ENCODE results near the gene SP110. TPM values are rescaled to one million over a fixed set of nuclear protein-coding genes. Genes with fewer than 3 reads are reported as not detected.

The SP110 gene
- polyA plus RNA-seq, 5 donors: 27.6 to 44.7 (median 37.1) TPM

GRCh38 chr2:230172852-230173251 is 46.9 kb downstream of the SP110 start:
- no peak for DNase-seq

DNA sequence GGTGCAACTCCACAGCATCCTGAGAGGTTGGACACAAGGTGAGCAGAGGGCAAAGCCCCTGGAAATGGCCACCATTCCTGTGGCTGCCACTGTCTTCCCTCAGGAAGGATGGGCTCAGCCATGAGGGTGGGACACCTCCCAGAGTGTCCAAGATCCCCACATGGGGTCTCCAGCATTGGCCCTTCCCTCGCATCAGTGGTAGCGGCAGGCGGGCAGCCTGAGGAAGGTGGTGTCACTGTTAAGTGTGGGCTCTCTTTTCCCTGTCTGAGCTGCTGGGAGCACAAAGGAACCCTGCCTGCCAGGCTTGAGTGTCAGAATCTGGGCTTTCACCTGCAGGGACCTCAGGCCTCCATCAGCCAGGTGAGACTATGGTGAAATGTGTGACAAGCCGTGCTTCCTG is 47.6 kb downstream of the SP110 start:
- DNase-seq: no peak

- no peak for DNase-seq
Measured at GRCh38 chr2:230170532-230170931, 49.3 kb downstream of the SP110 start.

DNA sequence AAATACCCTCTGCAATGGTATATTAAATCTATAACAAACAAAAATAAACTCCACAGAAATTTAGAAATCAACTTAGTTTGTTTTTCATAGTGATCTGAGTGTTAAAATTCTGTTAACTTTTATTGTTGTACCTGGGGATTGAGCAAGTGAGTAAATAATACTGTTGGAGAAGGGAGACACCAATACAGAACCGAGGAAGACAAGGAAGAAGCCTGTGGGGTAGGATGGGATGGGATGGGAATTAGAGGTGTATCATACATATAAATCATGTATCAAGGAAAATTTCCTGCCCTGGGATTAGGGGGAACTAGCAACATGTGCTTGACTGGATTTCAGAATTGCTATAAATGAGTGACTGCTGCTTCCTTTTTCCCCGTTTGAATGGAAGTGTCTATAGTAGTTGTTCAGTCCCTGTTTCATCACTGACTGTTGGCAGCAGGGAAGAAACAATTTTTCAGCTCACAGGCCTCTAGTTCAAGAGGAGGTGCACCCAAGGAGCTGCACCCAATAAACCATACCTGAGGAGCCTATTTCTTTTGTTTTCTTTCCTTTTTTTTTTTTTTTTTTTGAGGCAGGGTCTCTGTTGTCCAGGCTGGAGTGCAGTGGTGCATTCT is 53.1 kb downstream of the SP110 start:
- DNase-seq: no peak

GRCh38 chr2:230164139-230164538 is 55.6 kb downstream of the SP110 start:
- DNase-seq: no peak

GRCh38 chr2:230162981-230163380 is 56.8 kb downstream of the SP110 start:
- DNase-seq: no peak

- DNase-seq: no peak
Measured at GRCh38 chr2:230161184-230161583, 58.6 kb downstream of the SP110 start.

DNA sequence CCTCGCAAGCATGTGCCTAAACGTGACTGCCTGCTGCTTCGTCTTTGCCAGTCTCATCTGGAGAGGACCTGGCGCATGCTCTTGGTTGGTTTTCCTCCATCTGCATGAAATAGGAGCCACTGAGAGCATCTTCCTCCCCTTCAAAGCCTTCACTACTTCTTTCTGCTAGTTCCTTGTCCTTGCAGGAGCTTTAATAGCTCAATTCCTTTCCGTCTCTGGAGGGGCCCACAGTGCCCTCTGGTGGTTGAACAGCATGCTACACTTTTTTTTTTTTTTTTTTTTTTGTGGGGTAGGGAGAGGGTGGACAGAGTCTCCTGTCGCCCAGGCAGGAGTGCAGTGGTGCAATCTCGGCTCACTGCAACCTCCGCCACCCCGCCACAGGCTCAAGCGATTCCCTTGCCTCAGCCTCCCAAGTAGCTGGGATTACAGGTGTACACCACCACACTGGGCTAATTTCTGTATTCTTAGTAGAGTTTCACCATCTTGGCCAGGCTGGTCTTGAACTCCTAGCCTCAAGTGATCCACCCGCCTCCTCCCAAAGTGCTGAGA is 59.6 kb downstream of the SP110 start:
- DNase-seq: peak; percentile 14 to 39

- DNase-seq: no peak
Measured at GRCh38 chr2:230158468-230158867, 61.3 kb downstream of the SP110 start.

GRCh38 chr2:230156782-230157699 is 62.7 kb downstream of the SP110 start:
- DNase-seq: no peak

GRCh38 chr2:230155359-230155758 is 64.4 kb downstream of the SP110 start:
- DNase-seq: no peak

DNA sequence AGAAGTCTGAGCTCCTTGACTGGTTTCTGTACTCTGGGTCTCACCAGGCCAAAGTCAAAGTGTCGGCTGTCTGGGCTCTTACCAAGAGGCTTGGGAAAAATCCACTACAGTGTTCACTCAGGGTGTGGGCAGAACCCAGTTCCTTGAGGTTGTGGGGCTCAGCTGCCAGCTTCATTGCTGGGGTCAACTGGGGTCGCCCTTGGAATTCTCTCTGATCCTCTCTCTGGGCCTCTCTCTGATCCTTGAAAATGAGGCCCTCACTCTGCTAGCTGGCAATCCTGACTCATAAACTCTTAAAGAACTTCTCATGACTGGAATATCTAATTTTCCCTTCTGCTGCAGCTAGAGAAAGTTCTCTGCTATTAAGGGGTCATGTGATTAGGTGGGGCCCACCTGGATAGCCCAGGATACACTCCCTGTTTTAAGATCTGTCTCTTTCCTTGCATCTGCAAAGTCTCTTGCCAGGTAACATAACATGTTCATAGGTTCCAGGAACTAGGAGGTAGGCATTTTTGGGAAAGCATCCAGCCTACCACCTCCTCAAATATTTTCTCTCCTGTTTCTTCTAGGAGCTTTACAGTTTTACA is 66.3 kb downstream of the SP110 start:
- no peak for DNase-seq

DNA sequence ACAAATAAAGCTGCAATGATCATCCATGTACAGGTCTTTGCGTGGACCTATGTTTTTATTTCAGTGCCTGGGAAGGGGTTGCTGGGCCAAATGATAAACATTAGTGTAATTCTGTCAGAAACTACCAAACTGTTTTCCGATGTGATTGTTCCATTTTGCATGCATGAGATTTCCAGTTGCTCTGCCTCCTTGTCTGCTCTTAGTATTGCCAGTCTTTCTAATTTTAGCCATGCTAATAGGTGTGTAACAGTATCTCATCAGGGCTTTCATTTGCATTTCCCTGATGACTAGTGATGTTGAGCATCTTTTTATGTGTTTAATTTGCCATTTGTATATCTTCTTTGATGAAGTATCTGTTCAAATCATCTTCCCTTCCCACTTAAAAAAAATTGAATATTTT is 67.5 kb downstream of the SP110 start:
- no peak for DNase-seq

- DNase-seq: no peak
Measured at GRCh38 chr2:230144355-230144754, 75.4 kb downstream of the SP110 start.

- no peak for DNase-seq
Measured at GRCh38 chr2:230140667-230141066, 79.1 kb downstream of the SP110 start.

GRCh38 chr2:230137902-230138539 is 81.8 kb downstream of the SP110 start:
- no peak for DNase-seq

- DNase-seq: no peak
Measured at GRCh38 chr2:230135130-230135525, 84.7 kb downstream of the SP110 start.

DNA sequence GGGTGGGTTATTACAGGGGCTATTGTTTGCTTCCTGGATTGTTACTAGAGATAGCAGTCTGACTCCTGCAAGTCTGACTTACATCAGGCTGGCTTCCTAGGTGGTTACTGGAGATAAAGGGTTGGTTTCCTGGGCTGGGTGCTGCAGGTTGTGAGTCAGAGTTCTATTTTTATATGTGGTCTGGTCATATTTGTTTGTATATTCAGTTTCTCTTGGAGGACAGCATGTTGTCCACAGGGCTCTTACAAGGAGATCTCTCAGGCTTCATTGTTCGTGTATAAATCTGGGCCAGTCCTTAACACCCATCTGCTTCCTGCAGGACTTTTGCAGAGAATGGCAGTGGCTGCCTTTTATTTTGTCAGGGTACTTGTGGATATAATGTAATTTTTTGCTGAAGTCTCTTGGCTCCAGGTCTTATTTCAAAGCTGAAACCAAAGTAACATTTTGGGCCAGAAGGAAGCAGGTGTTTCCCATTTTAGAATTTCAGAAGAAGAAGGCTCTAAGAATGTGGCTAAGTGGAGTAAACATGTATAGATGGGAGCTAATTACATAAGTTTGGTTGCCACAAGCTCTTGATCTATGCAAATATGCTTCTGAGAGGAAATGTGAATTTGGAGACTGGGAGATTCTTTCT is 85.2 kb downstream of the SP110 start:
- no peak for DNase-seq

DNA sequence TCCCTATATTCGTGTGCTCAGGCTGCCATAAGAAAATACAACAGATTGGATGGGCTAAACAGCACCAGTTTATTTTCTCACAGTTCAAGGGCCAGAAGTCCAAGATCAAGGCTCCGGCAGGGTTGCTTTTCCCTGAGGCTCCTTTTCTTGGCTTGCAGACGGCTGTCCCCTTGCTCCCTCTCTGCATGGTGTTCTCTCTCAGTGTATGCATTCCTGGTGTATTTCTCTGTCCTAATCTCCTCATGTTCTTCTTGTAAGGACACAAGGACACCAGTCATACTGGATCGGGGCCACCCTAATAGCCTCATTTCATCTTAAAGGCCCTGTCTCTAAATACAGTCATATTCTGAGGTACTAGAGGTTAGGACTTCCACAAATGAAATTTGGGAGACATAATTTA is 88.4 kb downstream of the SP110 start:
- DNase-seq: no peak

DNA sequence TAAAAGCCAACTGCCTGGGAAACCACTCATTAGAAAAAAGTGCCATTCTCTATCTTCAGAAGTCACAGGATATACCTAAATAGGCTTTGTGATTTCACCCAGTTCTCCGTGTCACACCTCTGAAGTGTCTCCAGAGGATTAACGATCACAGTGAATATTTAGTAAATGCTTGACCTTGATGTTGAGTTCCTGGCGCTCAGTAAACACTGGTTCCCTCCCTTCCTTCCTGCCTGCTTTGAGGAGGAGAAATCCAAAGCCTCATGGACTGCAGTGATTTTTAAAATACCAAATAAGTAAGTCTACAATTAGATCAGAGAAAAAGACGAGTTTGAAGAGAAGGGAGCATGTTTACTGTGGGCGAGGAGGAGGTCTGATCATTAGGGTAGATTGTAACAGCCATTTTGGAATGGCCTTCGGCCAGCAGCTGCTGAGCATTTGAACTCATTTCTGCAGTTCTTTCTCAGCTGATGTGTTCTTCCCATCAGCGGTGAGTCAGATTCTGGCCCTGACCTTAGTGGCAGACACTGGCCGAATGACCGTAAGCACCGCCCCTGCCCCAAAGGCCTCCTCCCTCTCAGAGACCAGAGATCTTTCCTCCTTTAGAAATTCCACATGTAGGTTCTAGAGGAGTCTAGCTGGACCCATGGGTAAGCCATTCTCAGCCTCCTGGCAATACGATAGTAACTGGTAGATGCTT is 89.0 kb downstream of the SP110 start:
- no peak for DNase-seq

DNA sequence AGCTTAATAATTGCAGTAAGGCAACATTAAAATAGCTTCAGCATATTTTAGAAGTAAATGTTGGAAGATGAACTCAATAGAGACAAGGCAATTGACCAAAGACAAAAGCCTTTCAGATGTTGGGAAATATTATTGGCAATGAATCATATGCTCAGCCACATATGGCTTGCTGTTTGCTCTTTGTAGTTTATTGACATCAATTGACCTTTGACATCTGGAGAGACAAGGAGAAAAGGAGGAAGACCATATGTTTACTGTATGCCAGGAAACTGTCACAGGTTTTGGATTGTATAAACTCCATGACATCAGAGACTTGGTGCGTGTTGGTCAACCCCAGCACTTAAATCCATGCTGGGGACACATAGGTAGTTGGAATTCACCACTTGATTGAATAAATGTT is 90.4 kb downstream of the SP110 start:
- peak; percentile 60 to 63 for DNase-seq
